Measurements from ENCODE around the gene UQCR11.

The UQCR11 gene

GRCh38 chr19:1592024-1592754, 13.1 kb downstream of the UQCR11 start:
- TF ChIP-seq CTCF (conservative IDR thresholded peaks at IDR 0.05) = no peak
- peak overlapping the region; percentile 99 for H3K27ac ChIP-seq

- H3K27ac ChIP-seq = peak overlapping the region; percentile 99
- no peak for TF ChIP-seq CTCF (conservative IDR thresholded peaks at IDR 0.05)
These were observed 13.7 kb downstream of the UQCR11 start for GRCh38 chr19:1591421-1592023.

- peak; percentile 53 for TF ChIP-seq CTCF (conservative IDR thresholded peaks at IDR 0.05)
- peak overlapping the region; percentile 99 for H3K27ac ChIP-seq
These were observed 14.4 kb downstream of the UQCR11 start for GRCh38 chr19:1590641-1591397.

- H3K27ac ChIP-seq = 0 out of 2 replicates have a peak overlapping the region, but pooled peaks have one; percentile 8
- TF ChIP-seq CTCF (conservative IDR thresholded peaks at IDR 0.05) = no peak
These were observed 17.4 kb downstream of the UQCR11 start for GRCh38 chr19:1587872-1588271.

GRCh38 chr19:1585243-1585580, 20.1 kb downstream of the UQCR11 start:
- H3K27ac ChIP-seq = no peak overlapping the region
- no peak for TF ChIP-seq CTCF (conservative IDR thresholded peaks at IDR 0.05)

GRCh38 chr19:1584500-1585242, 20.6 kb downstream of the UQCR11 start:
- no peak for TF ChIP-seq CTCF (conservative IDR thresholded peaks at IDR 0.05)
- no peak overlapping the region for H3K27ac ChIP-seq

GRCh38 chr19:1582201-1582600, 23.1 kb downstream of the UQCR11 start:
- no peak for TF ChIP-seq CTCF (conservative IDR thresholded peaks at IDR 0.05)
- peak overlapping the region; percentile 64 for H3K27ac ChIP-seq

Measured in VCaP (cell line).